Breast epithelium (tissue), 4 donors: ENCODE measurements around the gene UBAP1. TPM values are rescaled to one million over a fixed set of nuclear protein-coding genes. Genes with fewer than 3 reads are reported as not detected.
"Not testable (repeated sequence)": the region's sequence is repeated elsewhere in the genome, so short reads cannot be mapped to it uniquely, and the experiment has no call there.

Source experiments
- DNase-seq, 2 donors: peaks; one replicate each; pipeline ENCODE4 v3.0.0-alpha.2; 2019; ENCODE audit warnings: low spot score in 2 of 2
- H3K27ac ChIP-seq, 2 donors: fragments of 200-600 bp; sonication (generic) in 1 of 2; one replicate each; pipeline ENCODE4 v1.5.1; 2016 to 2019; ENCODE audit warnings: mild to moderate bottlenecking in 1 of 2
- H3K27me3 ChIP-seq, 2 donors: fragments of 200-600 bp; sonication (generic) in 1 of 2; one replicate each; pipeline versions ENCODE4 v1.5.1 to v1.6.0; 2017 to 2019; ENCODE audit warnings: control low read depth in 1 of 2, mild to moderate bottlenecking in 1 of 2
- H3K36me3 ChIP-seq: fragments of 200-600 bp; one replicate; pipeline ENCODE4 v1.5.1; 2019
- H3K4me1 ChIP-seq, 2 donors: fragments of 200-600 bp; sonication (generic); one replicate each; pipeline ENCODE4 v1.5.1; 2016 to 2019; ENCODE audit warnings: control low read depth in 1 of 2
- H3K4me3 ChIP-seq, 3 donors: fragments of 200-600 bp; sonication (generic); 1 replicate in 2 of 3; 2 replicates in 1 of 3; pipeline ENCODE4 v1.5.1; 2016 to 2019; ENCODE audit warnings: mild to moderate bottlenecking in 3 of 3, moderate library complexity in 2 of 3
- H3K9me3 ChIP-seq, 2 donors: fragments of 200-600 bp; sonication (generic) in 1 of 2; one replicate each; pipeline ENCODE4 v1.5.1; 2016 to 2019; ENCODE audit warnings: control low read depth in 1 of 2
- CTCF ChIP-seq, 3 donors: fragments of 450-650 bp; IDR thresholded peaks; one replicate each; pipeline ENCODE4 v1.5.1; 2016 to 2017; ENCODE audit warnings: antibody characterized with exemption in 3 of 3, mild to moderate bottlenecking in 3 of 3, moderate library complexity in 3 of 3
- POLR2A ChIP-seq: fragments of 450-650 bp; IDR thresholded peaks from one replicate; pipeline ENCODE4 v1.6.1; 2016; ENCODE audit warnings: antibody characterized with exemption, mild to moderate bottlenecking, moderate library complexity
- POLR2AphosphoS5 ChIP-seq, 3 donors: sonication (generic); formaldehyde crosslinking; IDR thresholded peaks; one replicate each; pipeline ENCODE4 v1.6.1; 2017; ENCODE audit warnings: antibody characterized with exemption in 3 of 3
- intact Hi-C: fragments of 100-400 bp; cut with DNase I; formaldehyde crosslinking; loops from one replicate; pipeline ENCODE4 v1.15.1; 2023; ENCODE audit warnings: low total_unique reads
- total RNA-seq, 3 donors: library from RNA; depleted of rRNA; stranded (reverse); fragments of >200 nt; gene quantifications; one replicate each; pipeline ENCODE4 v1.1.0, GENCODE V29; 2016

Gene UBAP1
- total RNA-seq, 3 donors from 2014 or later = 49.5 to 56.5 (median 51.4) TPM

DNA sequence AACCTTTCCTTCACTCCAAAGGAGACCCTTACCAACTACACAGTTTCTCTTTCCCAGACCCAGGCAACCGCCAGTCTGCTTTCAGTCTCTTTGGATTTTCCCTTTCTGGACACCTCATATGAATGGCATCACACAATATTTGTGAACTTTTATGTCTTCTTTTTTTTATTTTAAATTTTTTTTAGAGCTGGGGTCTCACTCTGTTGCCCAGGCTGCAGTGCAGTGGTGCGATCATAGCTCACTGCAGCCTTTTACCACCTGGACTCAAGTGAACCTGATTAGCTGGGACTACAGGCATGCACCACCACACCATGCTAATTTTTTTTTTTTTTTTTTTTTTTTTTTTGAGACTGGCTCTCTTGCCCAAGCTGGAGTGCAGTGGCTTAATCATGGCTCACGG is 37.5 kb downstream of the UBAP1 start:
- intact Hi-C loops = no loop called here

DNA sequence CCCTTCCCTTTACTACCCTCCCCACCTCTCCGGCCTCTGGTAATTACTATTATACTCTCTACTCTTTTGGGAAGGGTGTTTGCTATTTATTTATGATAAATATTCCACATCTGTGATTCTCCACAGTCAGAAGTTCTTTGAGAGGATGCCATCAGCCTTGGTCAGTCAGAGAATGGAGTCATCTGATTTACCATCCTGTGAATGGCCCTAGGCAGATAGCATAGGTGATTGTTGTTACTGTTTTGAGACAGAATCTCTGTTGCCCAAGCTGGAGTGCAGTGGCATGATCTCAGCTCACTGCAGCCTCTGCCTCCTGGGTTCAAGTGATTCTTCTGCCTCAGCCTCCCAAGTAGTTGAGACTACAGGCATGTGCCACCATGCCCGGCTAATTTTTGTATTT is 38.2 kb downstream of the UBAP1 start:
- H3K9me3 ChIP-seq, H3K27me3 ChIP-seq, H3K4me1 ChIP-seq, H3K4me3 ChIP-seq, intact Hi-C loops, H3K36me3 ChIP-seq, DNase-seq, H3K27ac ChIP-seq: not testable (repeated sequence)

More for the DNA sequence above, 37.5 kb downstream of the UBAP1 start:
- Histone ChIP-seq H3K9me3 (no peaks in the 10 kb centered on the region), H3K4me1 (no peaks in the 10 kb centered on the region), H3K27ac (no peak overlapping the region), H3K27me3 (no peaks in the 10 kb centered on the region), H3K4me3 (no peak overlapping the region), H3K36me3 (no peaks in the 10 kb centered on the region)
- no peak for TF ChIP-seq CTCF (IDR thresholded peaks at IDR 0.05)
- no peak for TF ChIP-seq POLR2A
- no peak for TF ChIP-seq POLR2AphosphoS5 (IDR thresholded peaks at IDR 0.05)
- no peak for DNase-seq

GRCh38 chr9:34218446-34218845 is 39.6 kb downstream of the UBAP1 start:
- Histone ChIP-seq H3K4me1 (no peaks in the 10 kb centered on the region), H3K4me3 (no peak overlapping the region), H3K9me3 (no peaks in the 10 kb centered on the region), H3K27me3 (no peaks in the 10 kb centered on the region), H3K27ac (no peak overlapping the region), H3K36me3 (no peaks in the 10 kb centered on the region)
- TF ChIP-seq POLR2AphosphoS5 (IDR thresholded peaks at IDR 0.05) (no peak), POLR2A (no peak), CTCF (IDR thresholded peaks at IDR 0.05) (no peak)
- DNase-seq = no peak
- intact Hi-C loops = no loop called here

- intact Hi-C loops = no loop called here
- no peak for DNase-seq
These were observed 40.6 kb downstream of the UBAP1 start for GRCh38 chr9:34219421-34219820.

DNA sequence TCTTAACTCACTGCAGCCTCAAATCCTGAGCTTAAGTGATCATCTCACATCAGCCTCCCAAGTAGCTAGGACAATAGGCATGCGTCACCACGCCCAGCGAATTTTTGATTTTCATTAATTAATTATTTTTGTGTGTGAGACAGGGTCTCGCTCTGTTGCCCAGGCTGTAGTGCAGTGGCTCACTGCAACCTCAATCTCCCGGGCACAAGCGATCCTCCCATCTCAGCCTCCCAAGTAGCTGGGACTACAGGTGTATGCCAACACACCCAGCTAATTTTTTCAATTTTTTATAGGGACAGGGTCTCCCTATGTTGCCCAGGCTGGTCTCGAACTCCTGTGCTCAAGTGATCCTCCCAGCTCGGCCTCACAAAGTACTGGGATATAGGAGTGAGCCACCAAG is 41.4 kb downstream of the UBAP1 start:
- Histone ChIP-seq H3K4me3 (no peak overlapping the region), H3K27me3 (no peaks in the 10 kb centered on the region), H3K36me3 (no peaks in the 10 kb centered on the region), H3K27ac (no peak overlapping the region), H3K4me1 (no peaks in the 10 kb centered on the region), H3K9me3 (no peaks in the 10 kb centered on the region)
- intact Hi-C loops = no loop called here
- TF ChIP-seq POLR2A = no peak
- no peak for TF ChIP-seq POLR2AphosphoS5 (IDR thresholded peaks at IDR 0.05)
- no peak for TF ChIP-seq CTCF (IDR thresholded peaks at IDR 0.05)
- no peak for DNase-seq

More at GRCh38 chr9:34219421-34219820, 40.6 kb downstream of the UBAP1 start:
- Histone ChIP-seq H3K4me3 (no peak overlapping the region), H3K36me3 (no peaks in the 10 kb centered on the region), H3K27ac (no peak overlapping the region), H3K27me3 (no peaks in the 10 kb centered on the region), H3K9me3 (no peaks in the 10 kb centered on the region), H3K4me1 (no peaks in the 10 kb centered on the region)
- TF ChIP-seq POLR2AphosphoS5 (IDR thresholded peaks at IDR 0.05) (no peak), CTCF (IDR thresholded peaks at IDR 0.05) (no peak), POLR2A (no peak)

DNA sequence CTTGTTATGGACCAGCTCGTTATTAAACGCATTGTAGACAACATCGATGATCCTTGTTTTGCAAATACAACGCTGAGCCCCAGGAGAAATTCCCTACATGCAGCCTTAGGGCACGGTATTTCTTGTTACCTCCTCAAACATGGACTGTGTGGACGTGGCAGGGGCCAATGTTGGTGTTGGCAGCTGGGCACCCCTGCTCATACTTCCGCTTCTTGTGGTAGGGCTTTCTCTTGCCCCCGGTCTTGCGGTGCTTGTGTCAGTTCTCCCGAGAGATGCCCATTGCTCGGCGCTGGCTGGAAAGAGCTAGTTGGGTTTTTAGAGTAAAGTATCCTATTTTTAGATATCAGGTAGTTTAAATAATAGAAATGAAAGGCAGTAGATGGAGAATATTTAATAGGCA is 45.5 kb downstream of the UBAP1 start:
- H3K9me3 ChIP-seq = no peaks in the 10 kb centered on the region
- H3K4me1 ChIP-seq = no peaks in the 10 kb centered on the region
- H3K27me3 ChIP-seq = no peaks in the 10 kb centered on the region
- no peak overlapping the region for H3K4me3 ChIP-seq
- no peak overlapping the region for H3K27ac ChIP-seq
- no peak for DNase-seq
- TF ChIP-seq POLR2AphosphoS5 (IDR thresholded peaks at IDR 0.05) (no peak), POLR2A (no peak), CTCF (IDR thresholded peaks at IDR 0.05) (no peak)
- intact Hi-C loops = no loop called here
- no peaks in the 10 kb centered on the region for H3K36me3 ChIP-seq

DNA sequence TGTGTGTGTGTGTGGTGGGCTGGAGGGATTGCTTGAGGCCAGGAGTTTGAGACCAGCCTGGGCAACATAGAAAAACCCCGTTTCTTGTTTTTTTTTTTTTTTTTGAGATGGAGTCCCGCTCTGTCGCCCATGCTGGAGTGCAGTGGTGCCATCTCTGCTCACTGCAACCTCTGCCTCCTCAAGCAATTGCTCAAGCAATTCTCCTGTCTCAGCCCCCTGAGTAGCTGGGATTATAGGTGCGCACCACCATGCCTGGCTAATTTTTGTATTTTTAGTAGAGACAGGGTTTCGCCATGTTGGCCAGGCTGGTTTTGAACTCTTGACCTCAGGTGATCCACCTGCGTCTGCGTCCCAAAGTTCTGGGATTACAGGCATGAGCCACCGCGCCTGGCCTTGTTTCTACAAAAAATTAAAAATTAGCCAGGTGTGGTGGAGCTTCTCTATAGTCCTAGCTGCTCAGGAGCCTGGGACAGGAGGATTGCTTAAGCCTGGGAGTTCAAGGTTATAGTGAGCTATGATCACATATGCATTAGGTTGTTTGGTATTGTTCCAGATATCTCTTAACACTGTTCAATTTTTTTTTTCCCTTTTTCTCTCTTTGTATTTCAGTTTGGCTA is 47.4 kb downstream of the UBAP1 start:
- H3K4me1 ChIP-seq, intact Hi-C loops, H3K36me3 ChIP-seq, H3K27ac ChIP-seq, DNase-seq, H3K4me3 ChIP-seq, H3K9me3 ChIP-seq, H3K27me3 ChIP-seq: not testable (repeated sequence)
